Tibial nerve (tissue), 4 donors: ENCODE results near the gene KANSL1L. TPM values are rescaled to one million over a fixed set of nuclear protein-coding genes. Genes with fewer than 3 reads are reported as not detected.

Experiments
- DNase-seq, 2 donors: peaks; one replicate each; pipeline ENCODE4 v3.0.0-alpha.2; 2019; ENCODE audit warnings: low spot score in 2 of 2
- H3K27ac ChIP-seq, 4 donors: fragments of 200-600 bp; sonication (generic) in 3 of 4; one replicate each; pipeline ENCODE4 v1.5.1; 2017 to 2019; ENCODE audit warnings: mild to moderate bottlenecking in 1 of 4
- H3K27me3 ChIP-seq, 2 donors: fragments of 200-600 bp; sonication (generic) in 1 of 2; one replicate each; pipeline versions ENCODE4 v1.5.1 to v1.6.0; 2017 to 2019
- H3K36me3 ChIP-seq, 3 donors: fragments of 200-600 bp; sonication (generic); one replicate each; pipeline ENCODE4 v1.5.1; 2018 to 2019
- H3K4me1 ChIP-seq, 4 donors: fragments of 200-600 bp; sonication (generic) in 3 of 4; one replicate each; pipeline ENCODE4 v1.5.1; 2017 to 2019
- H3K4me3 ChIP-seq, 4 donors: fragments of 200-600 bp; sonication (generic) in 3 of 4; one replicate each; pipeline ENCODE4 v1.5.1; 2017 to 2019; ENCODE audit warnings: mild to moderate bottlenecking in 1 of 4, moderate library complexity in 1 of 4
- H3K9me3 ChIP-seq, 4 donors: fragments of 200-600 bp; sonication (generic) in 3 of 4; one replicate each; pipeline ENCODE4 v1.5.1; 2017 to 2019
- EP300 ChIP-seq, 2 donors: sonication (generic); formaldehyde crosslinking; IDR thresholded peaks; one replicate each; pipeline ENCODE4 v1.6.1; 2017; ENCODE audit warnings: antibody characterized with exemption in 2 of 2, mild to moderate bottlenecking in 1 of 2
- POLR2A ChIP-seq, 2 donors: fragments of 450-650 bp; IDR thresholded peaks; one replicate each; pipeline ENCODE4 v1.6.1; 2017; ENCODE audit warnings: antibody characterized with exemption in 2 of 2, mild to moderate bottlenecking in 2 of 2, moderate library complexity in 2 of 2
- WGBS, 2 donors: methylation state at CpG; one replicate each; pipeline ENCODE4 v1.1.5; 2018; 5-methylcytosine and 5-hydroxymethylcytosine counted together
- total RNA-seq, 4 donors: library from RNA; depleted of rRNA; stranded (reverse); fragments of >200 nt; gene quantifications; one replicate each; pipeline ENCODE4 v1.1.0, GENCODE V29; 2016
- TF ChIP-seq, protein P1 (sequence below), 5 experiments: fragments of 200-600 bp in 3 of 5; fragments of 450-650 bp in 2 of 5; sonication (generic) in 3 of 5; IDR thresholded peaks; one replicate each; pipeline ENCODE4 v1.5.1; 2016 to 2019; ENCODE audit warnings: antibody characterized with exemption in 5 of 5, mild to moderate bottlenecking in 3 of 5, moderate library complexity in 2 of 5

Gene KANSL1L
- total RNA-seq, 4 donors from 2014 or later: 87.0 to 141 (median 111) TPM

DNA sequence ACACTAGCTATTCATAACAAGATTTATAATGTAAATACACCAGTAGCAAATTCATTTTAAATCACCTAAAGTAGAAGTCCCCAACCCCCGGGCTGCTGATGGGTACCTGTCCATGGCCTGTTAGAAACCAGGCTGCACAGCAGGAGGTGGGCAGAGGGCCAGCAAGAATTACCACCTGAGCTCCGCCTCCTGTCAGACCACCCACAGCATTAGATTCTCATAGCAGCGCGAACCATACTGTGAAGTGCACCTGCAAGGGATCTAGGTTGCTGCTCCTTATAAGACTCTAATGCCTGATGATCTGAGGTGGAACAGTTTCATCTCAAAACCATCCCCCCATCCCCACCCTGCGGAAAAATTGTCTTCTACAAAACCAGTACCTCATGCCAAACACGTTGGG is 71.3 kb downstream of the KANSL1L start:
- TF ChIP-seq, protein P1, sequence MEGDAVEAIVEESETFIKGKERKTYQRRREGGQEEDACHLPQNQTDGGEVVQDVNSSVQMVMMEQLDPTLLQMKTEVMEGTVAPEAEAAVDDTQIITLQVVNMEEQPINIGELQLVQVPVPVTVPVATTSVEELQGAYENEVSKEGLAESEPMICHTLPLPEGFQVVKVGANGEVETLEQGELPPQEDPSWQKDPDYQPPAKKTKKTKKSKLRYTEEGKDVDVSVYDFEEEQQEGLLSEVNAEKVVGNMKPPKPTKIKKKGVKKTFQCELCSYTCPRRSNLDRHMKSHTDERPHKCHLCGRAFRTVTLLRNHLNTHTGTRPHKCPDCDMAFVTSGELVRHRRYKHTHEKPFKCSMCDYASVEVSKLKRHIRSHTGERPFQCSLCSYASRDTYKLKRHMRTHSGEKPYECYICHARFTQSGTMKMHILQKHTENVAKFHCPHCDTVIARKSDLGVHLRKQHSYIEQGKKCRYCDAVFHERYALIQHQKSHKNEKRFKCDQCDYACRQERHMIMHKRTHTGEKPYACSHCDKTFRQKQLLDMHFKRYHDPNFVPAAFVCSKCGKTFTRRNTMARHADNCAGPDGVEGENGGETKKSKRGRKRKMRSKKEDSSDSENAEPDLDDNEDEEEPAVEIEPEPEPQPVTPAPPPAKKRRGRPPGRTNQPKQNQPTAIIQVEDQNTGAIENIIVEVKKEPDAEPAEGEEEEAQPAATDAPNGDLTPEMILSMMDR (IDR thresholded peaks at IDR 0.05): no peak
- TF ChIP-seq POLR2A (IDR thresholded peaks at IDR 0.05) (no peak), EP300 (IDR thresholded peaks at IDR 0.05) (no peak)
- no peak for DNase-seq
- Histone ChIP-seq H3K4me3 (no peak overlapping the region), H3K27me3 (no peaks in the 10 kb centered on the region), H3K36me3 (peaks cover 0 to 47% (median 0%) of the 10 kb centered on the region in 3 donors), H3K4me1 (peaks cover 0 to 6% (median 0%) of the 10 kb centered on the region in 4 donors), H3K27ac (no peak overlapping the region), H3K9me3 (no peaks in the 10 kb centered on the region)
- WGBS, 2 donors: 78 to 81% methylated on average over 6 of the region's 6 CpGs

DNA sequence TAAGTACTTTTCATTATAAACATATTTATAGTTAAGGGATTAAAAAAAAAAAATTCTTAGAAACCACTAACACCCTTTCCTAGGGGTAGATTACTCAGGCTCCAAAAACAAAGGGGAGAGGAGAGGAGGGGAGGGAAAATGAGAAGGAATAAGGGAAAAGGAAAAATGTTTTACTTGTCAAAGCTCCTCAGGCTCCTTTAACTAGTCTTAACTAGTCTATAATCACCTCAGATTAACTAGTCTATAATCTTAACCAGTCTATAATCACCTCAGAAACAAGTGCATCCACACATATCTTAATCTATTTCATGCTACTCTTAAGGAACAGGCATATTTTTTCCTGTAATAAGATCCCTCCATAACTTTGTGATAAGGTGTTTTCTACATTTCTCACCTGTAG is 76.4 kb downstream of the KANSL1L start:
- Histone ChIP-seq H3K27ac (no peak overlapping the region), H3K36me3 (peaks cover 0 to 18% (median 0%) of the 10 kb centered on the region in 3 donors), H3K9me3 (no peaks in the 10 kb centered on the region), H3K4me3 (no peak overlapping the region), H3K4me1 (no peaks in the 10 kb centered on the region), H3K27me3 (no peaks in the 10 kb centered on the region)
- DNase-seq: no peak
- TF ChIP-seq EP300 (IDR thresholded peaks at IDR 0.05) (no peak), POLR2A (IDR thresholded peaks at IDR 0.05) (no peak)
- TF ChIP-seq, protein P1 (IDR thresholded peaks at IDR 0.05): no peak

DNA sequence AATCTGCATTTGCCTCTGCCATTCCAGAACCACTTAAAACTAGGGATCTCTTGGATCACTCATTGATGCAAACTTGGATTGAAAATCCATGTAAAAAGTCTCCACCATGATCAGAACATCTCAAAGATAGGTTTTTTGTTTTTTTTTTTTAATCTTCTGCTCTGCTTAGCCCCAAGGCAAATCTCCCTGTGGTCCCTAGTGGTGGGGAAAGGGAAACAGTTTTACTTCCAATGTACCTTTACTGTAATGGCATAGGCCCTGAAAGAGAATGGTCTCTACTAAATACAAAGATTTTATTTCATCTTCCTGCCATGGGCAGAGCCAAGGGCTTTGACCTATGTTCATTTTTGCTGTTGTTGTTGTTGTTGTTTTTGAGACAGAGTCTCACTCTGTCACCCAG is 78.4 kb downstream of the KANSL1L start:
- H3K36me3 ChIP-seq: peaks cover 0 to 28% (median 0%) of the 10 kb centered on the region in 3 donors
- H3K4me3 ChIP-seq: no peak overlapping the region
- H3K9me3 ChIP-seq: no peaks in the 10 kb centered on the region
- no peaks in the 10 kb centered on the region for H3K27me3 ChIP-seq
- TF ChIP-seq EP300 (IDR thresholded peaks at IDR 0.05) (no peak), POLR2A (IDR thresholded peaks at IDR 0.05) (no peak)
- TF ChIP-seq, protein P1 (IDR thresholded peaks at IDR 0.05): no peak
- H3K27ac ChIP-seq: no peak overlapping the region
- DNase-seq: no peak
- H3K4me1 ChIP-seq: no peaks in the 10 kb centered on the region

DNA sequence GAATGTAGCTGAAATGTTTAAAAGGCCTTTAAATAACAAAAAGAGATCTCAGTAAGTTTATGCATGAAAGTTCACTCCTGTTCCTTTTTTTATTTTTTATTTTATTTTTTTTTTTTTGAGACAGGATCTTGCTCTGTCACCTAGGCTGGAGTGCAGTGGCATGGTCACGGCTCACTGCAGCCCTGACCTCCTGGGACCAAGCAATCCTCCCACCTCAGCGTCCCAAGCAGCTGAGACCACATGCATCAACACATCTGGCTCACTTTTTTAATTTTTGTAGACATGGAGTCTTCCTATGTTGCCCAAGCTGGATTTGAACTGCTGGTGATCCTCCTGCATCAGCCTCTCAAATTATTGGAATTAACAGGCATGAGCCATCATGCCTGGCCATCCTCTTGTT is 84.3 kb downstream of the KANSL1L start:
- Histone ChIP-seq H3K27ac (no peak overlapping the region), H3K9me3 (no peaks in the 10 kb centered on the region), H3K4me3 (no peak overlapping the region), H3K27me3 (no peaks in the 10 kb centered on the region), H3K36me3 (peaks cover 0 to 13% (median 0%) of the 10 kb centered on the region in 3 donors), H3K4me1 (no peaks in the 10 kb centered on the region)
- 41 to 48% methylated on average over 2 of the region's 2 CpGs for WGBS, 2 donors
- no peak for DNase-seq
- TF ChIP-seq, protein P1 (IDR thresholded peaks at IDR 0.05): no peak
- TF ChIP-seq POLR2A (IDR thresholded peaks at IDR 0.05) (no peak), EP300 (IDR thresholded peaks at IDR 0.05) (no peak)

DNA sequence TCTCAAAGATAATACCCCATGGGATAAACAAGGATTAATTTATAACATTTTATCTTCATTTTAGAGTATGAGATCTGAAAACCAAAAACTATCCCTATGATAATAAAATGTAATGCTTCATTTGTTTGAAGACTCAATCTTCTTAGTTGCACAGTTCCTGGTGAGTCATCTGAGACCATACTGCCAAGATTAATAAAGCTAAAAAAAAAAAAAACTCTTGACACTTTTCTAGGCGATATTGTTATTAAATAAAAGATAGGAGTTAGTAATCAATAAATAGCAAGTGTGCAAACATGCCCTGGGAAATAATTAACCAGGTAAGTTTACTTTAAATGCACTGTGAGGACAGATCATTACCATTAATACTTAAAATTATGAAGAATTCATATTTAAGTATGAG is 84.9 kb downstream of the KANSL1L start:
- no peak for DNase-seq
- H3K9me3 ChIP-seq: no peaks in the 10 kb centered on the region
- WGBS, 2 donors: 70 to 91% methylated on average over 1 of the region's 1 CpG
- H3K27ac ChIP-seq: no peak overlapping the region
- H3K27me3 ChIP-seq: no peaks in the 10 kb centered on the region
- TF ChIP-seq EP300 (IDR thresholded peaks at IDR 0.05): no peak
- no peak for TF ChIP-seq POLR2A (IDR thresholded peaks at IDR 0.05)
- TF ChIP-seq, protein P1 (IDR thresholded peaks at IDR 0.05): no peak
- peaks cover 0 to 15% (median 0%) of the 10 kb centered on the region in 3 donors for H3K36me3 ChIP-seq
- no peaks in the 10 kb centered on the region for H3K4me1 ChIP-seq
- H3K4me3 ChIP-seq: no peak overlapping the region
